PC-3 (cell line): ENCODE results near the gene GADL1.

Experiments used
- EZH2 ChIP-seq: fragments of 300-600 bp; sonication (generic); IDR thresholded peaks from one replicate; pipeline ENCODE4 v1.6.1; 2017; ENCODE audit warnings: antibody characterized with exemption, mild to moderate bottlenecking, low read length; ENCODE audit not compliant: unreplicated experiment
- EZH2phosphoT487 ChIP-seq: fragments of 300-600 bp; sonication (generic); IDR thresholded peaks from 2 replicates; pipeline ENCODE4 v1.6.1; 2018; ENCODE audit warnings: mild to moderate bottlenecking, antibody characterized with exemption, low read length, borderline replicate concordance
- TF ChIP-seq, protein P1 (sequence below): fragments of 300-600 bp; sonication (generic); conservative IDR thresholded peaks from 2 replicates; pipeline ENCODE4 v1.5.1; 2017; ENCODE audit warnings: antibody characterized with exemption, low read depth, mild to moderate bottlenecking, low read length

DNA sequence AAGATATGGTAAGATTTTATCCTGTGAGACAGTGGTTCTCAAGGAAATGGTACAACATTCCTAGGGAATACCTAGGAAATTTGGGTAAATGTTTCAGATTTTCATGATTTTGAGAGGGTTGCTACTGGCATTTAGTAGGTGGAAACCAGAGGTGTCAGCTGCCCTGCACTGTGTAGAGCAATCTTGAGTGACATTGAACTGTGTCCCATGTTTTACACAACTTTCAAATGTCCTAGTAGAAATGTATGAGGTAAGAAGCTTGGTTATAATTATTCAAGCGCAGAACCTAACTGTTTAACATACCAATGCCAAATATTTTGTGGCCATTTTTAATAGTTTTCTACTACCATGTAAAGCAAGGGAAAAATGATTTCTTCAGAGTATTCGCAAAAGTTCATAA, 120.4 kb downstream of the GADL1 start:
- TF ChIP-seq, protein P1, sequence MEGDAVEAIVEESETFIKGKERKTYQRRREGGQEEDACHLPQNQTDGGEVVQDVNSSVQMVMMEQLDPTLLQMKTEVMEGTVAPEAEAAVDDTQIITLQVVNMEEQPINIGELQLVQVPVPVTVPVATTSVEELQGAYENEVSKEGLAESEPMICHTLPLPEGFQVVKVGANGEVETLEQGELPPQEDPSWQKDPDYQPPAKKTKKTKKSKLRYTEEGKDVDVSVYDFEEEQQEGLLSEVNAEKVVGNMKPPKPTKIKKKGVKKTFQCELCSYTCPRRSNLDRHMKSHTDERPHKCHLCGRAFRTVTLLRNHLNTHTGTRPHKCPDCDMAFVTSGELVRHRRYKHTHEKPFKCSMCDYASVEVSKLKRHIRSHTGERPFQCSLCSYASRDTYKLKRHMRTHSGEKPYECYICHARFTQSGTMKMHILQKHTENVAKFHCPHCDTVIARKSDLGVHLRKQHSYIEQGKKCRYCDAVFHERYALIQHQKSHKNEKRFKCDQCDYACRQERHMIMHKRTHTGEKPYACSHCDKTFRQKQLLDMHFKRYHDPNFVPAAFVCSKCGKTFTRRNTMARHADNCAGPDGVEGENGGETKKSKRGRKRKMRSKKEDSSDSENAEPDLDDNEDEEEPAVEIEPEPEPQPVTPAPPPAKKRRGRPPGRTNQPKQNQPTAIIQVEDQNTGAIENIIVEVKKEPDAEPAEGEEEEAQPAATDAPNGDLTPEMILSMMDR = no peak
- no peak for TF ChIP-seq EZH2
- no peak for TF ChIP-seq EZH2phosphoT487
